Measurements from ENCODE around the gene SMAD5.

The SMAD5 gene

DNA sequence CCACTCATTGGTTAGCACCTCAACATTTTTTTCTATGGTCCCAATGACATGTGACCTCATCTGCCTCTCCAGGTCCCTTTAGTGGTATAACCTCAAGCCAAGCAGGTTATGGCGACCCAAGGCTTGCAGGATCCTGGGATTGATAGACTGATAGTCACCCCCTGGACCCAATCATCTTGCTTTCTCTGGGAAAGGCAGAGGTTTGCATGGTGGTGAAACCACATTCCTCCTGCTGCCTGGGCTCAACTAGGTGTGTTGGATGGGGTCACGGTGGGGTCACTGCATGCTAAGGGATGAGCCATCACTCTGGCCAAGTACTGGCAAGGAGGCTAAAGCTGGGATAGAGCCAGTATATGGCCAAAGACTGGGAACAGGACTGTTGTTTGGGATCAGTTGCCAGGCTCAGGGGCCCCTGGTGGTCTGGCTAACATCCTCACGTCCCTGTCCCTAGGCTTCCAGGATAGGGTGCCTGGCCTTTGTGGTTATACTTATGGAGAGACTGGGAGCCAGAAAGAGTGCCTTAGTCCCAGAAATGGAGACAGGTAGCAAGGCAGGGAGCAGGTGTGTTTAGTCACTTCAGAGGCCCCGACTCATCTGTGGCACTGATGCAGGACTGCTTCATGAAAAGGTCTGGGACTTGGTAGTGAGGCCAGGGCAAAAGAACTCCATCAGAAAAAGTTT, 65.0 kb downstream of the SMAD5 start:
- no peak for DNase-seq (ENCODE audit: low read depth)

DNA sequence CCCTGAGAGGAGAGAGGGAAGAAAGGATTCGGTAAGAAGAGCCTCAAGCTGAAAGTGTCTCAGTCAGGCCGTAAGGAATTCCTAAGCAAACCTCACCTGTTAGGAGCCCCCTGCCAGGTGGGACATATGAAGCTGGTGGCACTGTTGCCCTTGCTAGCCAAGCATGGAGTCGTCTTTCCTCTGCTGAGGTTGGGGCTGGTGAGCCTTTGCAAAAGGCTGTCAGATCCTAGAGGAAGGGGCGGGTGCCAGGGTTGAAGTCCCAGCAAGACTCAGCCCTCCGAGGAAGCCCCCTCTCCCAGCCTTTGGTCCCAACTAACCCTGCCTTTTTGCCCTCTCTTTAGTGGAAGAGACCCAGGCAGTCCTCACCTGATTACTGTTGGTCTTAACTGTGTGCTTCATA, 65.8 kb downstream of the SMAD5 start:
- DNase-seq (ENCODE audit: low read depth): no peak

- DNase-seq (ENCODE audit: low read depth): no peak
These were observed 66.8 kb downstream of the SMAD5 start for GRCh38 chr5:136199408-136199807.

DNA sequence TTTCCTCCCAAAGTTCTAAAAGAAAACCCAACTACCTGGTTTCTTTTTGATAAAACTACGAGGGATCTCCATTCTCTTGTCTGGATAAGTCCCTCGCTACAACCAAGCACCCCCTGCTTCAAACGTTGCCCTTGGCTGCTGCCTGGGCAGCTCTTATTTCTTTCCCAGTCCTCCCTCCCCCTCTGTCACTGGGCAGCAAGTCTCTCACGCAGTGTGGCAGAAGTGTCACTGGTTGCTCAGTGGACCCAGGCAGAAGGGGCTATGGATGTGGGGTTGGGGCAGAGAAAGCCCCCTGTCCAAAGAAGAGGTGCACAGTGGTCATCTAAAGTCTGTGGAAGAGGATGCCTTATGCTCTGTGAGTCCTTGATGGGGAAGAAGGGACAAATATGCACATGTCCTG, 67.5 kb downstream of the SMAD5 start:
- no peak for DNase-seq (ENCODE audit: low read depth)

DNA sequence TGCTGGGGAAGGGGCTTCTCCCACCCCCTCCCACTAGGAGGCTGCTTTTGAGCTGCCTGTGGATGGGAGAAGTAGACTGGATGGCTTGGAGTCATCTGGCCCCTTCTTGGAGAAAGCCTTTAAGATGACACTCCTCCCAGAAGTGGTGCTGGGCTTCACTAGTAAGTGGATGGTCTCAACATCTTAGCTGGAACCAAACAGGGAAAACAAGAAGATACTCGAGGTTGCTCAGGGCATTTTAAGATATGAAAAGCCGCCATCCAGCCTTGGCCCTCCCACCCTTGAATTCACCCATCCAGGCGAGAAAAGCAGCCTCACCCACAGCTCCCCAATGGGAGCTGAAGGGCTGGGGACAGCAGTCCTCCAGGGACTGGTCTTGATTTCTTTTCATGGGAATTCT, 68.1 kb downstream of the SMAD5 start:
- DNase-seq (ENCODE audit: low read depth): no peak

DNA sequence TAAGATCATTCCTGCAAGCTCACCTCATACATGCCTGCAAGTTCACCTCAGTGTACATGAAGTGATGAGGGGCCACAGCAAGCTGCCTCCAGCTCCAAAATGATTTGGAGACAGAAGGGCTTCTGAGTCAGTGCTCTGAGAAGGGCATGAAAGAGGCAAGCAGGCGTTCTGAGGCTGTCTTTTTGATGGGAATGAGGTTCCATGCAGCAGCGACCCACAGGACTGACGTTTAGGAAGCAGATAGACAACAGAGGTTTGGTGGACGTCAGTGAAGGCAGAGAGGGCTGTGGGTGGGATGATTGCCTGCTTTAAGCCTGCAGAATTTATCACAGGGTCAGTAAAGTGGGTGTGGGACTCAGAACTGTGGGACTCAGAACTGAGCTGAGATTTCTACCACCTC, 69.2 kb downstream of the SMAD5 start:
- no peak for DNase-seq (ENCODE audit: low read depth)

- DNase-seq (ENCODE audit: low read depth): no peak
These were observed 70.0 kb downstream of the SMAD5 start for GRCh38 chr5:136202469-136203205.

DNA sequence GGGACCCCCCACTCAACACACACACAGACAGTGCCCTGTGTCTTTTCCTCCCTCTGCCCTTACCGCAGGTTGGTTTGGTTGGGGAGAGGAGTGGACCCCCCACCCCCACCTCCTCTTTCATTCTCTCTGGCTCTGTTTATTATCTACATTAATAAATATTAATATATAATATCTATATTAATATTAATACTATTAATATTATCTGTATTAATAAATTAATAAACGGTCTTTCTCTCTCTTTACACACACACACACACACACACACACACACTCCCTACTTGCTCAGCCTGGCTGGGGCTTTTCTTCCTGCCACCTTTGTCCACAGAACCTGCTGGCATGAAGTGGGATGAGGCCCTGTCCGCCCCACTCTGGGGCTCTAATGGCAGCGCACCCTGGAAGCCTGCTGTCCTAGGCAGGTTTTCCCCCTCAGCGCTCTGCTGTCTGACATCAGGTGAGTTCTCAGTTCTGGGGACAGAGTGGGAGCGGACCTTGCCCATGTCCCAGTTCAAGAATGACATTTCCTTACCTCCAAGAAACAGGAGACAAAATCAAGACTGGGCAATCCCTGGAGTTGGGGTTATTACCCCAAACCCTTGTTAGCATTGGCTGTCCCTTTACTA, 70.8 kb downstream of the SMAD5 start:
- DNase-seq (ENCODE audit: low read depth): no peak

- no peak for DNase-seq (ENCODE audit: low read depth)
These were observed 72.5 kb downstream of the SMAD5 start for GRCh38 chr5:136205061-136205702.

GRCh38 chr5:136205941-136206340, 73.3 kb downstream of the SMAD5 start:
- DNase-seq (ENCODE audit: low read depth): no peak

GRCh38 chr5:136206361-136206760, 73.7 kb downstream of the SMAD5 start:
- no peak for DNase-seq (ENCODE audit: low read depth)

DNA sequence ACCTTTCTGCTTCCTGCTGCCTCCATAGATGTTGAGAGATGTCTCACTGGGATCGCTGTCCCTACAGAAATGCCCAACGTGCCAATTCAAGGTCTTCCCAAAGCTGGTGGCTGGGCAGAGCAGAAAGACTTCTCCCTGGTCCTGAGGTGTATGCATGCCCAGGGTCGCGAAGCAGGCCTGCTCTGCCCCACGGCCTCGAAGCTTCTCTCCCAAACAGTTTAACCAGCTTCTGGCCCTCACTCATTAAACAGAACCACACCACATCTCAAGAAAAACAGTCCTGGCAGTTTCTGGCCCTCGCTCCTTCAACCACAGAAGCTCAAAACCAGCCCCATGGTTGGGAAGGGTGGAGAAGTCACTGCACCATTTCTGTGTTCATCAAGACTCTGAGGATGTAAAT, 75.0 kb downstream of the SMAD5 start:
- no peak for DNase-seq (ENCODE audit: low read depth)

DNA sequence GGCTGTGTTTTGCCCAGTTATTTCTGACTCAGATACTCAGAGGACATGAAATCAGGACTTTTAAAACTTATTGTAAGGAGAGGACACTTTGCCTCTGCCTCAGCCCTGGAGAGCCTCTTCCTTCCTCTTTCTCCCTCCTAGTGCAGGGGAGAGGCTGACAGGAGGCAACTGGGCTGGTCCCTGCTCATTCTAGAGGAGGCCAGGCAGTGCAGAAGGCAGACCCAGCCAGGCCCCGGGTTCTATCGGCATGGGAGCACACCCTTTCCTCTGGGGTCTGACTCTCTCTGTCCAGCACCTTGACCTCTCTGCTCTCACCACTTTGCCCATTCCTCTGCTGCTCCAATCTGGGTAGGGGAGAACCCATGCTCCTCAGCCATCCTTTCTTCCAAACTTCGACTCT, 76.3 kb downstream of the SMAD5 start:
- DNase-seq (ENCODE audit: low read depth): no peak

DNA sequence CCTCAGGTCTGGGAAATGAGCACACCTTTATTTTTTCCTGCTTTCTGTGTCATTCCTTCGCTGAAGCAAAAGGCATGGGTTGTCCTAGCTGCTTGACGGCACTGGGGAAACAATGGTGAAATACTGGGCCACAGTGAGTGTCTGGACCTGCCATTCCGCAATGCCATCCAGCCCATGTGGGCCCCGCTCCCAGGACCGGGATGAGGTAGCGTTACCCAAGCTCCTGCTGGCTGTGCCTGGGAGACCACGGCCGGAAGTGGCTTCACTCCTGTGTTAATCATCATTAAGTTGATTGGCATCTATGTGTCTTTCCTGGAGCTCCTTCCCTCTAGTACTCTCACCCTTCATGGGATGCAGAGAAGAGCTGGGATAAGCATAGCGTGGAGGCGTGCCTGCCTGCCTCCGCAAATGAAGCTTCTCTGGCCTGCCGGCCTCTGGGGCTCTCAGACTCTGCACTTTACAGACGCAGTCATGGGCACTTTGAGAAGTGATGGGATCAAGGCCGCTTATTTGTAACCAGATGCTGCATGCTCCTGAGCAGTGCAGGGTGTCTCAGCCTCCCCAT, 76.8 kb downstream of the SMAD5 start:
- no peak for DNase-seq (ENCODE audit: low read depth)

- DNase-seq (ENCODE audit: low read depth): no peak
These were observed 77.6 kb downstream of the SMAD5 start for GRCh38 chr5:136210259-136210658.

- no peak for DNase-seq (ENCODE audit: low read depth)
These were observed 78.8 kb downstream of the SMAD5 start for GRCh38 chr5:136211282-136212040.

DNA sequence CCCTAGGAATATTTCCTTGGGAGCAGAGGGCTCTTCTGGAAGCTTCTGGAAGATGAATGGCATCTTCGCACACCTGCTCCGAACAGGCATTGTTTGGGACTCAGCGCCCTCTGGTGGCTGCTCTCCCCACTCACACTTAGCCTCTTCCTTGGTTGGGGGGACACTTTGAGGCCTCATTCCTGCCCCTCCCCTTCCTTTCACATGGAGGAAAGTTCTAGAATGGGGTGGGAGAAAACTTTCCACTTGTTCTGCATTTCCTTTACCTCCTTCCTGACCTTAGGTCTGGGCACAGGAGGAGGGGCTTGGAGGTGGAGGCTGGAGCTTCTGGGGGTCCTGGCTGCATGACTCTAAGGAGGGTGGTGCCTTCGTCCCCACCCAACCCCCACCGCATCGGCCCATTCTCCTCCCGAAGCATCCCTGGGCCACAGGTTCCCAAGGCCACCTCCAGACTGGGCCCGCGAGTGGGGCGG, 79.6 kb downstream of the SMAD5 start:
- DNase-seq (ENCODE audit: low read depth): peak; percentile 26

GRCh38 chr5:136213919-136214493, 81.4 kb downstream of the SMAD5 start:
- peak; percentile 4 for DNase-seq (ENCODE audit: low read depth)

GRCh38 chr5:136215812-136216211, 83.2 kb downstream of the SMAD5 start:
- DNase-seq (ENCODE audit: low read depth): no peak

GRCh38 chr5:136216230-136216629, 83.6 kb downstream of the SMAD5 start:
- no peak for DNase-seq (ENCODE audit: low read depth)

GRCh38 chr5:136221340-136221739, 88.7 kb downstream of the SMAD5 start:
- DNase-seq (ENCODE audit: low read depth): no peak

Measured in fibroblast of gingiva (primary cell).